ENCODE measurements around the gene DNAH17.

- TF ChIP-seq CTCF (IDR thresholded peaks at IDR 0.05; ENCODE audit: extremely low read depth in 1 of 2, insufficient read depth in 1 of 2, low read depth in 1 of 2, low read length in 2 of 2): no peak
- TF ChIP-seq MAX (IDR thresholded peaks at IDR 0.05; ENCODE audit: insufficient read depth, insufficient read length): no peak
- TF ChIP-seq EZH2 (IDR thresholded peaks at IDR 0.05; ENCODE audit: borderline replicate concordance, low read depth, low read length, severe bottlenecking): no peak
- no peak for TF ChIP-seq POLR2AphosphoS5 (IDR thresholded peaks at IDR 0.05; ENCODE audit: insufficient read depth, low read depth, low read length)
- no peak for TF ChIP-seq FOS (IDR thresholded peaks at IDR 0.05; ENCODE audit: borderline replicate concordance, insufficient read depth, low read length)
- no peak for TF ChIP-seq POLR2A (IDR thresholded peaks at IDR 0.05; ENCODE audit: low read depth, low read length)
- TF ChIP-seq GATA2 (IDR thresholded peaks at IDR 0.05; ENCODE audit: insufficient read depth, insufficient read length, low read depth, low read length): no peak
- no peak for TF ChIP-seq MYC (IDR thresholded peaks at IDR 0.05; ENCODE audit: low read depth, low read length)
Measured at GRCh38 chr17:78544881-78545755, 32.1 kb downstream of the DNAH17 start.

All from endothelial cell of umbilical vein (primary cell).